Lower lobe of right lung (tissue), 2 donors: ENCODE measurements around the gene DLGAP1. TPM values are rescaled to one million over a fixed set of nuclear protein-coding genes. Genes with fewer than 3 reads are reported as not detected.

Experiments used
- ATAC-seq, 2 donors: fragments of 200-7000 bp; cut with Tn5 transposase; one replicate each; pipeline ENCODE4 v1.9.1; 2020 to 2022; ENCODE audit warnings: mild to moderate bottlenecking in 2 of 2, moderate library complexity in 2 of 2
- DNase-seq: peaks from one replicate; pipeline ENCODE4 v3.0.0-alpha.2; 2020
- H3K27ac ChIP-seq: fragments of 200-600 bp; one replicate; pipeline ENCODE4 v1.8.0; 2022
- H3K27me3 ChIP-seq: fragments of 200-600 bp; one replicate; pipeline ENCODE4 v1.8.0; 2022; ENCODE audit warnings: low read depth
- H3K36me3 ChIP-seq: fragments of 200-600 bp; one replicate; pipeline ENCODE4 v1.8.0; 2022; ENCODE audit warnings: mild to moderate bottlenecking
- H3K4me1 ChIP-seq: fragments of 200-600 bp; one replicate; pipeline ENCODE4 v1.8.0; 2022
- H3K4me3 ChIP-seq: fragments of 200-600 bp; one replicate; pipeline ENCODE4 v1.8.0; 2022; ENCODE audit warnings: mild to moderate bottlenecking
- H3K9me3 ChIP-seq: fragments of 200-600 bp; one replicate; pipeline ENCODE4 v1.8.0; 2022
- CTCF ChIP-seq: fragments of 200-600 bp; IDR thresholded peaks from one replicate; pipeline ENCODE4 v1.8.0; 2022; ENCODE audit warnings: antibody characterized with exemption, mild to moderate bottlenecking
- intact Hi-C: fragments of 100-400 bp; cut with DNase I; formaldehyde crosslinking; loops from one replicate; pipeline ENCODE4 v1.11.0; 2022
- total RNA-seq: library from RNA; stranded (reverse); fragmentation: NEBNext Ultra II Directional; extraction: Animal tissue kit (Norgen Biotek cat#: 25700); gene quantifications from one replicate; pipeline ENCODE4 v1.2.1, GENCODE V29; 2021
- donor health status: DM: no; HTN: yes; CAD: no; lungs with severe emphysema.

DLGAP1 gene
- total RNA-seq, 1 donor from 2014 or later, result 3.8 TPM

GRCh38 chr18:3789525-3789924, 665.6 kb downstream of the DLGAP1 start:
- ATAC-seq (no peak), DNase-seq (no peak)
- Histone ChIP-seq H3K4me3 (no peak overlapping the region), H3K9me3 (no peaks in the 10 kb centered on the region), H3K27ac (no peak overlapping the region), H3K4me1 (no peaks in the 10 kb centered on the region), H3K27me3 (no peaks in the 10 kb centered on the region), H3K36me3 (no peaks in the 10 kb centered on the region)
- no peak for TF ChIP-seq CTCF
- intact Hi-C loops, result no loop called here

- no peak overlapping the region for H3K4me3 ChIP-seq
- DNase-seq (no peak), ATAC-seq (no peak)
- intact Hi-C loops, result no loop called here
- H3K27ac ChIP-seq, result no peak overlapping the region
- TF ChIP-seq CTCF, result no peak
- H3K27me3 ChIP-seq, result no peaks in the 10 kb centered on the region
- no peaks in the 10 kb centered on the region for H3K9me3 ChIP-seq
- H3K4me1 ChIP-seq, result no peaks in the 10 kb centered on the region
- H3K36me3 ChIP-seq, result no peaks in the 10 kb centered on the region
These were observed 670.2 kb downstream of the DLGAP1 start for GRCh38 chr18:3784949-3785348.

- H3K36me3 ChIP-seq, result no peaks in the 10 kb centered on the region
- H3K9me3 ChIP-seq, result no peaks in the 10 kb centered on the region
- intact Hi-C loops, result no loop called here
- no peak for TF ChIP-seq CTCF
- no peak overlapping the region for H3K27ac ChIP-seq
- H3K4me1 ChIP-seq, result no peaks in the 10 kb centered on the region
- no peaks in the 10 kb centered on the region for H3K27me3 ChIP-seq
- no peak for ATAC-seq
- H3K4me3 ChIP-seq, result no peak overlapping the region
- no peak for DNase-seq
These were observed 672.2 kb downstream of the DLGAP1 start for GRCh38 chr18:3782901-3783300.

- Histone ChIP-seq H3K4me3 (no peak overlapping the region), H3K27me3 (no peaks in the 10 kb centered on the region), H3K9me3 (no peaks in the 10 kb centered on the region), H3K36me3 (no peaks in the 10 kb centered on the region), H3K4me1 (peaks cover 13% of the 10 kb centered on the region), H3K27ac (no peak overlapping the region)
- ATAC-seq, result no peak
- intact Hi-C loops, result no loop called here
- no peak for DNase-seq
- no peak for TF ChIP-seq CTCF
These were observed 677.4 kb downstream of the DLGAP1 start for GRCh38 chr18:3777719-3778118.

GRCh38 chr18:3777122-3777521, 678.0 kb downstream of the DLGAP1 start:
- H3K4me1 ChIP-seq, result peaks cover 16% of the 10 kb centered on the region
- H3K9me3 ChIP-seq, result no peaks in the 10 kb centered on the region
- DNase-seq, result no peak
- H3K36me3 ChIP-seq, result no peaks in the 10 kb centered on the region
- H3K27ac ChIP-seq, result no peak overlapping the region
- H3K27me3 ChIP-seq, result no peaks in the 10 kb centered on the region
- intact Hi-C loops, result no loop called here
- no peak overlapping the region for H3K4me3 ChIP-seq
- TF ChIP-seq CTCF, result no peak
- ATAC-seq, result no peak

- intact Hi-C loops, result no loop called here
- ATAC-seq, result no peak
- no peak overlapping the region for H3K4me3 ChIP-seq
- no peak for TF ChIP-seq CTCF
- no peaks in the 10 kb centered on the region for H3K27me3 ChIP-seq
- no peaks in the 10 kb centered on the region for H3K9me3 ChIP-seq
- no peak overlapping the region for H3K27ac ChIP-seq
- no peaks in the 10 kb centered on the region for H3K36me3 ChIP-seq
- H3K4me1 ChIP-seq, result peaks cover 24% of the 10 kb centered on the region
- DNase-seq, result no peak
These were observed 679.1 kb downstream of the DLGAP1 start for GRCh38 chr18:3775996-3776395.
